Gastroesophageal sphincter (tissue), 4 donors: ENCODE results near the gene CCNJL. TPM values are rescaled to one million over a fixed set of nuclear protein-coding genes. Genes with fewer than 3 reads are reported as not detected.

Experiments
- ATAC-seq: fragments of 150-250 bp; one replicate; pipeline ENCODE4 v1.9.1; 2016; ENCODE audit warnings: mild to moderate bottlenecking, moderate library complexity
- H3K27ac ChIP-seq, 4 donors: fragments of 200-600 bp; sonication (generic) in 3 of 4; 1 replicate in 3 of 4; 2 replicates in 1 of 4; pipeline ENCODE4 v1.5.1; 2016 to 2019
- H3K27me3 ChIP-seq: fragments of 200-600 bp; sonication (generic); one replicate; pipeline ENCODE4 v1.5.1; 2019
- H3K36me3 ChIP-seq, 2 donors: fragments of 200-600 bp; sonication (generic); one replicate each; pipeline ENCODE4 v1.5.1; 2019; ENCODE audit warnings: control low read depth in 1 of 2
- H3K4me1 ChIP-seq, 3 donors: fragments of 200-600 bp; sonication (generic); 1 replicate in 2 of 3; 2 replicates in 1 of 3; pipeline ENCODE4 v1.5.1; 2016 to 2019; ENCODE audit warnings: control low read depth in 2 of 3
- H3K4me3 ChIP-seq, 2 donors: fragments of 200-600 bp; sonication (generic); one replicate each; pipeline ENCODE4 v1.5.1; 2019; ENCODE audit warnings: mild to moderate bottlenecking in 1 of 2, moderate library complexity in 1 of 2
- H3K9me3 ChIP-seq, 3 donors: fragments of 200-600 bp; sonication (generic); one replicate each; pipeline ENCODE4 v1.5.1; 2017 to 2019; ENCODE audit warnings: control low read depth in 2 of 3
- CTCF ChIP-seq, 4 experiments: fragments of 200-600 bp in 2 of 4; fragments of 450-650 bp in 2 of 4; sonication (generic) in 1 of 4; IDR thresholded peaks; one replicate each; pipeline ENCODE4 v1.5.1; 2017 to 2019; ENCODE audit warnings: antibody characterized with exemption in 4 of 4, mild to moderate bottlenecking in 2 of 4, moderate library complexity in 2 of 4
- EP300 ChIP-seq: sonication (generic); formaldehyde crosslinking; IDR thresholded peaks from one replicate; pipeline ENCODE4 v1.6.1; 2017; ENCODE audit warnings: antibody characterized with exemption, mild to moderate bottlenecking
- POLR2A ChIP-seq, 2 donors: fragments of 450-650 bp; IDR thresholded peaks; one replicate each; pipeline ENCODE4 v1.6.1; 2017; ENCODE audit warnings: antibody characterized with exemption in 2 of 2, mild to moderate bottlenecking in 2 of 2, moderate library complexity in 1 of 2
- POLR2AphosphoS5 ChIP-seq: sonication (generic); formaldehyde crosslinking; IDR thresholded peaks from one replicate; pipeline ENCODE4 v1.6.1; 2017; ENCODE audit warnings: antibody characterized with exemption
- WGBS, 2 donors: methylation state at CpG; one replicate each; pipeline ENCODE4 v1.1.5; 2018; ENCODE audit warnings: low coverage in 1 of 2; 5-methylcytosine and 5-hydroxymethylcytosine counted together
- total RNA-seq, 4 donors: library from RNA; depleted of rRNA; stranded (reverse); fragments of >200 nt; gene quantifications; one replicate each; pipeline ENCODE4 v1.1.0, GENCODE V29; 2016

CCNJL gene
- total RNA-seq, 4 donors from 2014 or later = 0.35 to 1.9 (median 0.65) TPM

- WGBS, 2 donors = 16 to 18% methylated on average over 5 to 6 of the region's 7 CpGs
- Histone ChIP-seq H3K36me3 (no peaks in the 10 kb centered on the region), H3K4me3 (peak overlapping the region in 1 of 2 donors; percentile 32), H3K4me1 (peaks cover 0 to 70% (median 14%) of the 10 kb centered on the region in 3 donors), H3K27ac (peak overlapping the region; percentile 54 to 85 (median 82)), H3K9me3 (no peaks in the 10 kb centered on the region), H3K27me3 (no peaks in the 10 kb centered on the region)
- peak; percentile 76 for ATAC-seq
- no peak for TF ChIP-seq POLR2AphosphoS5
- no peak for TF ChIP-seq POLR2A (IDR thresholded peaks at IDR 0.05)
- no peak for TF ChIP-seq EP300
- no peak for TF ChIP-seq CTCF (IDR thresholded peaks at IDR 0.05)
Observed at GRCh38 chr5:160357861-160358411, 45.6 kb upstream of the CCNJL start.

- Histone ChIP-seq H3K4me3 (peak overlapping the region in 1 of 2 donors; percentile 32), H3K36me3 (no peaks in the 10 kb centered on the region), H3K27me3 (no peaks in the 10 kb centered on the region), H3K27ac (peak overlapping the region; percentile 54 to 85 (median 82)), H3K4me1 (peaks cover 0 to 66% (median 14%) of the 10 kb centered on the region in 3 donors), H3K9me3 (no peaks in the 10 kb centered on the region)
- whole genome bisulfite sequencing, 2 donors = 20 to 58% methylated on average over 7 of the region's 7 CpGs
- TF ChIP-seq CTCF (IDR thresholded peaks at IDR 0.05) = no peak
- no peak for TF ChIP-seq POLR2A (IDR thresholded peaks at IDR 0.05)
- no peak for TF ChIP-seq POLR2AphosphoS5
- no peak for TF ChIP-seq EP300
- ATAC-seq = peak; percentile 17
Observed at GRCh38 chr5:160357394-160357793, 45.0 kb upstream of the CCNJL start.

GRCh38 chr5:160356550-160357347 is 44.4 kb upstream of the CCNJL start:
- H3K36me3 ChIP-seq = no peaks in the 10 kb centered on the region
- WGBS, 2 donors = 24 to 64% methylated on average over 2 to 5 of the region's 7 CpGs
- H3K27me3 ChIP-seq = no peaks in the 10 kb centered on the region
- no peak for ATAC-seq
- no peak for TF ChIP-seq POLR2AphosphoS5
- H3K9me3 ChIP-seq = no peaks in the 10 kb centered on the region
- H3K4me1 ChIP-seq = peaks cover 0 to 64% (median 14%) of the 10 kb centered on the region in 3 donors
- peak overlapping the region in 3 of 4 donors; percentile 81 to 85 (median 82) for H3K27ac ChIP-seq
- no peak overlapping the region for H3K4me3 ChIP-seq

GRCh38 chr5:160354666-160355065 is 42.3 kb upstream of the CCNJL start:
- Histone ChIP-seq H3K9me3 (no peaks in the 10 kb centered on the region), H3K27me3 (no peaks in the 10 kb centered on the region), H3K36me3 (peaks cover 0 to under 1% of the 10 kb centered on the region in 2 donors), H3K27ac (no peak overlapping the region), H3K4me1 (peaks cover 0 to 60% (median 14%) of the 10 kb centered on the region in 3 donors), H3K4me3 (no peak overlapping the region)
- TF ChIP-seq EP300 (no peak), POLR2A (IDR thresholded peaks at IDR 0.05) (no peak), POLR2AphosphoS5 (no peak), CTCF (IDR thresholded peaks at IDR 0.05) (no peak)
- 83 to 94% methylated on average over 6 to 8 of the region's 14 CpGs for WGBS, 2 donors
- no peak for ATAC-seq

GRCh38 chr5:160353379-160353778 is 41.0 kb upstream of the CCNJL start:
- no peaks in the 10 kb centered on the region for H3K27me3 ChIP-seq
- TF ChIP-seq EP300 = no peak
- TF ChIP-seq CTCF (IDR thresholded peaks at IDR 0.05) = no peak
- TF ChIP-seq POLR2A (IDR thresholded peaks at IDR 0.05) = no peak
- no peak for TF ChIP-seq POLR2AphosphoS5
- H3K36me3 ChIP-seq = peaks cover 0 to 11% of the 10 kb centered on the region in 2 donors
- peak; percentile 35 for ATAC-seq
- H3K27ac ChIP-seq = peak overlapping the region in 2 of 4 donors; percentile 46 to 51
- no peaks in the 10 kb centered on the region for H3K9me3 ChIP-seq
- H3K4me1 ChIP-seq = peaks cover 0 to 47% (median 14%) of the 10 kb centered on the region in 3 donors
- H3K4me3 ChIP-seq = no peak overlapping the region
- 55 to 72% methylated on average over 4 of the region's 8 CpGs for WGBS, 2 donors
